Suppressor macrophage treated with lipopolysaccharide for 4 hours (primary cell): ENCODE data around the gene CDH23.
A peak's percentile ranks its signal among the peaks of the same experiment; 100 is the strongest.

Experiments
- DNase-seq: peaks from one replicate; pipeline ENCODE4 v3.0.0-alpha.2; 2020

CDH23 gene

GRCh38 chr10:71647526-71648253 lies 251.0 kb downstream of the CDH23 start:
- peak; percentile 14 for DNase-seq

- DNase-seq = no peak
Observed at GRCh38 chr10:71648254-71648932, 251.7 kb downstream of the CDH23 start.

- no peak for DNase-seq
Observed at GRCh38 chr10:71648933-71649320, 252.2 kb downstream of the CDH23 start.

- no peak for DNase-seq
Observed at GRCh38 chr10:71649631-71650030, 252.9 kb downstream of the CDH23 start.

GRCh38 chr10:71650397-71650796 lies 253.7 kb downstream of the CDH23 start:
- no peak for DNase-seq

- no peak for DNase-seq
Observed at GRCh38 chr10:71651428-71651827, 254.7 kb downstream of the CDH23 start.

- no peak for DNase-seq
Observed at GRCh38 chr10:71651928-71652327, 255.2 kb downstream of the CDH23 start.

- DNase-seq = no peak
Observed at GRCh38 chr10:71653044-71653443, 256.3 kb downstream of the CDH23 start.

GRCh38 chr10:71656220-71656619 lies 259.5 kb downstream of the CDH23 start:
- no peak for DNase-seq

- no peak for DNase-seq
Observed at GRCh38 chr10:71657604-71658466, 261.1 kb downstream of the CDH23 start.

- DNase-seq = no peak
Observed at GRCh38 chr10:71658467-71658745, 261.7 kb downstream of the CDH23 start.

GRCh38 chr10:71659111-71659634 lies 262.5 kb downstream of the CDH23 start:
- no peak for DNase-seq

- DNase-seq = no peak
Observed at GRCh38 chr10:71659737-71660136, 263.0 kb downstream of the CDH23 start.

- DNase-seq = peak; percentile 26
Observed at GRCh38 chr10:71660313-71660712, 263.6 kb downstream of the CDH23 start.

- DNase-seq = no peak
Observed at GRCh38 chr10:71661060-71661622, 264.4 kb downstream of the CDH23 start.

GRCh38 chr10:71661779-71662336 lies 265.1 kb downstream of the CDH23 start:
- no peak for DNase-seq

GRCh38 chr10:71663311-71663710 lies 266.6 kb downstream of the CDH23 start:
- no peak for DNase-seq

- no peak for DNase-seq
Observed at GRCh38 chr10:71664585-71664984, 267.9 kb downstream of the CDH23 start.

- DNase-seq = no peak
Observed at GRCh38 chr10:71665456-71665855, 268.7 kb downstream of the CDH23 start.

- DNase-seq = no peak
Observed at GRCh38 chr10:71666639-71667386, 270.1 kb downstream of the CDH23 start.

GRCh38 chr10:71667387-71667752 lies 270.6 kb downstream of the CDH23 start:
- DNase-seq = peak; percentile 17
